Pancreas (tissue), 10 donors: ENCODE measurements around the gene ZNF683. TPM values are rescaled to one million over a fixed set of nuclear protein-coding genes. Genes with fewer than 3 reads are reported as not detected.
A peak's percentile ranks its signal among the peaks of the same experiment; 100 is the strongest.

Experiments used
- ATAC-seq, 4 donors: fragments of 200-7000 bp; cut with Tn5 transposase; one replicate each; pipeline versions ENCODE4 v1.8.0 to v1.9.1; 2020; ENCODE audit warnings: mild to moderate bottlenecking in 4 of 4, moderate library complexity in 4 of 4
- DNase-seq, 6 donors: peaks; one replicate each; pipeline ENCODE4 v3.0.0-alpha.2; 2020
- FAIRE-seq: peaks from 2 replicates; lab custom pipeline; 2012; peaks lifted over from hg19 to GRCh38; lab: Jason Lieb, UNC
- H3K27ac ChIP-seq, 4 donors: fragments of 200-600 bp; sonication (generic); 1 replicate in 3 of 4; 2 replicates in 1 of 4; pipeline versions ENCODE4 v1.5.0 to v1.8.0; 2020
- H3K27me3 ChIP-seq, 4 donors: fragments of 200-600 bp; one replicate each; pipeline ENCODE4 v1.8.0; 2021
- H3K36me3 ChIP-seq, 3 donors: fragments of 200-600 bp; sonication (generic) in 1 of 3; one replicate each; pipeline versions ENCODE4 v1.5.0 to v1.8.0; 2020 to 2021
- H3K4me1 ChIP-seq, 3 donors: fragments of 200-600 bp; one replicate each; pipeline ENCODE4 v1.8.0; 2021
- H3K4me3 ChIP-seq, 4 donors: fragments of 200-600 bp; sonication (generic) in 2 of 4; one replicate each; pipeline versions ENCODE4 v1.5.0 to v1.8.0; 2020 to 2021
- H3K9me3 ChIP-seq, 4 donors: fragments of 200-600 bp; one replicate each; pipeline ENCODE4 v1.8.0; 2021
- WGBS, 2 donors: extraction: QIAGEN DNeasy Blood & Tissue Kit; methylation state at CpG; one replicate each; pipeline ENCODE4 v1.1.7; 2013; 5-methylcytosine and 5-hydroxymethylcytosine counted together
- intact Hi-C, 3 donors: fragments of 100-400 bp; cut with DNase I; formaldehyde crosslinking; loops; one replicate each; pipeline versions ENCODE4 v1.11.1 to v1.14.2; 2022
- polyA plus RNA-seq, 2 donors: library from polyadenylated mRNA; stranded (reverse); fragments of 200-250 nt; gene quantifications; one replicate each; pipeline ENCODE4 v1.2.3, GENCODE V29; 2013
- total RNA-seq, 6 donors: library from RNA; stranded (reverse); fragmentation: NEBNext Ultra II Directional in 4 of 6; extraction: Animal tissue kit (Norgen Biotek cat#: 25700) in 4 of 6; gene quantifications; one replicate each; pipeline versions ENCODE4 v1.2.1 to v1.2.4, GENCODE V29; 2021 to 2023
- TF ChIP-seq, protein P1 (sequence below), 4 donors: fragments of 200-600 bp; sonication (generic) in 3 of 4; IDR thresholded peaks; one replicate each; pipeline versions ENCODE4 v1.5.0 to v1.8.0; 2021; ENCODE audit warnings: antibody characterized with exemption in 4 of 4
- donor health status: healthy with polysubstance abuse.
- donor health status: DM: no; HTN: no; CAD: no; lungs with moderate emphysema.
- donor health status: DM: no; HTN: no; CAD: no.
- donor health status: control.
- donor health status: control.
- donor health status: Bipolar disorder and iron deficiency.
- donor health status: DM: yes; HTN: yes; CAD: no.
- donor health status: DM: no; HTN: no; CAD: no.
- donor health status: DM: no; HTN: no; CAD: no.
- donor health status: DM: yes; HTN: yes; CAD: no.

Gene ZNF683
- total and polyA plus RNA-seq, 8 donors: 0.12 to 0.47 (median 0.27) TPM; not detected in 4

DNA sequence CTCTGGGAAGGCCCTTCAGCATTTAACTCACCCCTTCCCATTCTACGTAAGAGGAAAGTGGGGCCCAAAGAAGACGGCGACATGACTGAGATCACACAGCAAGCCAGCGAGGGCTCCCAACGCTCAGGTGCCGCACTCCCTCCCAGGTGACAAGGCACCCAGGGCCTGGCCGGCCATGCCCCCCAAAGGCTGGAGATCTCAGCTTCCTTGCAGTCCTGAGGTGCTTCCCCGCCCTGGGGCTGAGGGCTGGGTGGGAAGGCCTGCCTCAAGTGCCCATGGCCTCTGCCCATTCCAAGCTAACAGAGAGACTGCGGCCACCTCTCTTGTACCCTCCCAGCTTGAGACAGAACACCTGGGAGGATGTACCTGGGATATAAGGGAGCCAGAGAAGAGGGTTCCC lies 17.6 kb downstream of the ZNF683 start:
- intact Hi-C loops: no loop called here
- no peak for FAIRE-seq
- ATAC-seq: no peak

GRCh38 chr1:26353976-26354820 lies 18.4 kb downstream of the ZNF683 start, which contains the start of gene CRYBG2:
Gene CRYBG2, minus strand, starts transcription at chr1:26354130. Its CDS starts 7,473 bp downstream, at chr1:26346657.
- peak in 5 of 6 donors; percentile 23 to 66 (median 41) for DNase-seq
- H3K27me3 ChIP-seq: no peaks in the 10 kb centered on the region
- no peak within 1 kb of the TSS for H3K27ac ChIP-seq
- no peak for FAIRE-seq
- no peaks in the 10 kb centered on the region for H3K36me3 ChIP-seq
- peak; percentile 44 to 84 (median 63) for ATAC-seq
- WGBS, 2 donors: 47 to 57% methylated on average over 20 to 21 of the region's 21 CpGs
- H3K4me3 ChIP-seq: no peak within 1 kb of the TSS
- intact Hi-C loops: no loop called here
- no peaks in the 10 kb centered on the region for H3K4me1 ChIP-seq
- TF ChIP-seq, protein P1, sequence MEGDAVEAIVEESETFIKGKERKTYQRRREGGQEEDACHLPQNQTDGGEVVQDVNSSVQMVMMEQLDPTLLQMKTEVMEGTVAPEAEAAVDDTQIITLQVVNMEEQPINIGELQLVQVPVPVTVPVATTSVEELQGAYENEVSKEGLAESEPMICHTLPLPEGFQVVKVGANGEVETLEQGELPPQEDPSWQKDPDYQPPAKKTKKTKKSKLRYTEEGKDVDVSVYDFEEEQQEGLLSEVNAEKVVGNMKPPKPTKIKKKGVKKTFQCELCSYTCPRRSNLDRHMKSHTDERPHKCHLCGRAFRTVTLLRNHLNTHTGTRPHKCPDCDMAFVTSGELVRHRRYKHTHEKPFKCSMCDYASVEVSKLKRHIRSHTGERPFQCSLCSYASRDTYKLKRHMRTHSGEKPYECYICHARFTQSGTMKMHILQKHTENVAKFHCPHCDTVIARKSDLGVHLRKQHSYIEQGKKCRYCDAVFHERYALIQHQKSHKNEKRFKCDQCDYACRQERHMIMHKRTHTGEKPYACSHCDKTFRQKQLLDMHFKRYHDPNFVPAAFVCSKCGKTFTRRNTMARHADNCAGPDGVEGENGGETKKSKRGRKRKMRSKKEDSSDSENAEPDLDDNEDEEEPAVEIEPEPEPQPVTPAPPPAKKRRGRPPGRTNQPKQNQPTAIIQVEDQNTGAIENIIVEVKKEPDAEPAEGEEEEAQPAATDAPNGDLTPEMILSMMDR (IDR thresholded peaks at IDR 0.05): no peak
- H3K9me3 ChIP-seq: no peaks in the 10 kb centered on the region

More for the DNA sequence above, 17.6 kb downstream of the ZNF683 start:
- H3K27ac ChIP-seq: no peak overlapping the region
- peaks cover 0 to 1% (median 0%) of the 10 kb centered on the region in 3 donors for H3K4me1 ChIP-seq
- TF ChIP-seq, protein P1 (IDR thresholded peaks at IDR 0.05): no peak
- no peaks in the 10 kb centered on the region for H3K36me3 ChIP-seq
- WGBS, 2 donors: 76 to 82% methylated on average over 9 of the region's 9 CpGs
- DNase-seq: no peak
- peaks cover 0 to 1% (median 0%) of the 10 kb centered on the region in 4 donors for H3K27me3 ChIP-seq
- no peaks in the 10 kb centered on the region for H3K9me3 ChIP-seq
- no peak overlapping the region for H3K4me3 ChIP-seq

DNA sequence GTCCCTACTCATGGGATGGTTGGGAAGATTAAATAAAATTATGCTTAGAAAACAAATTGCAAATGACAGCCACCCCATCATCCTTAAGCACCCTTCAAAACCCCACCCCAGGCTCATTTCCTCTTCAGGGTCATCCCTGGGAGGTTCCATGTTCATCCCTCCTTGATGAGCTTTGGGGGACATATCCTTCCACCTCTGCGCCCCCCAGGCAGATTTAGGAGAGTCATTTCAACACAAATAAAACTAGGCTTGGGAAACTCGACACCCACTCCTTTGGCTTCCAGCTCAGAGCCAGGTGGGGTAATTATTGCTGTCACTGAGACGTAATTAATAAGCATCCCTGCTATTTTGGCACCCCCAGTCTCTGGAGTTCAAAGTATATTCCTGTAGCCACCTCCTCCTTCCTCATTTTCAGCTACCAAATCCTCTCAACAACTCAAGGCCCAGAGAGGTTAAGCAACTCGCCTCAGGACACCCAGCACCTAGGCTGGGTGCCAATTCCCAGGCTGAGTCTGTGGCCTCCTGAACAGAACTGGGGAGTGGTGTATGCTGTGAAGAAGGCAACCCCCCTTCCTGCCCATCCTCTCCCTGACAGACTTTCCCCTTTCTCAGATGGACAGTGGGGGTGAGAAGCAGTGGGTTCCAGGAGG lies 19.2 kb downstream of the ZNF683 start:
- DNase-seq (no peak), ATAC-seq (no peak), FAIRE-seq (no peak)
- Histone ChIP-seq H3K4me1 (no peaks in the 10 kb centered on the region), H3K4me3 (no peak overlapping the region), H3K9me3 (no peaks in the 10 kb centered on the region), H3K27me3 (no peaks in the 10 kb centered on the region), H3K36me3 (no peaks in the 10 kb centered on the region), H3K27ac (no peak overlapping the region)
- intact Hi-C loops: no loop called here
- TF ChIP-seq, protein P1 (IDR thresholded peaks at IDR 0.05): no peak
- WGBS, 2 donors: 63 to 71% methylated on average over 4 of the region's 4 CpGs

GRCh38 chr1:26352338-26352679 lies 20.2 kb downstream of the ZNF683 start:
- Histone ChIP-seq H3K4me1 (no peaks in the 10 kb centered on the region), H3K4me3 (no peak overlapping the region), H3K27me3 (no peaks in the 10 kb centered on the region), H3K27ac (no peak overlapping the region), H3K36me3 (no peaks in the 10 kb centered on the region), H3K9me3 (no peaks in the 10 kb centered on the region)
- FAIRE-seq (no peak), ATAC-seq (no peak), DNase-seq (no peak)
- intact Hi-C loops: no loop called here
- WGBS, 2 donors: 71 to 82% methylated on average over 5 of the region's 5 CpGs
- TF ChIP-seq, protein P1 (IDR thresholded peaks at IDR 0.05): no peak
